HG02852 (cell line): ENCODE measurements around the gene HPCAL1.

Experiments used
- ATAC-seq: cut with Tn5 transposase; IDR thresholded peaks from one replicate; pipeline ENCODE4 v1.9.1; 2021; ENCODE audit warnings: mild to moderate bottlenecking, moderate library complexity; ENCODE audit not compliant: unreplicated experiment

Gene HPCAL1

DNA sequence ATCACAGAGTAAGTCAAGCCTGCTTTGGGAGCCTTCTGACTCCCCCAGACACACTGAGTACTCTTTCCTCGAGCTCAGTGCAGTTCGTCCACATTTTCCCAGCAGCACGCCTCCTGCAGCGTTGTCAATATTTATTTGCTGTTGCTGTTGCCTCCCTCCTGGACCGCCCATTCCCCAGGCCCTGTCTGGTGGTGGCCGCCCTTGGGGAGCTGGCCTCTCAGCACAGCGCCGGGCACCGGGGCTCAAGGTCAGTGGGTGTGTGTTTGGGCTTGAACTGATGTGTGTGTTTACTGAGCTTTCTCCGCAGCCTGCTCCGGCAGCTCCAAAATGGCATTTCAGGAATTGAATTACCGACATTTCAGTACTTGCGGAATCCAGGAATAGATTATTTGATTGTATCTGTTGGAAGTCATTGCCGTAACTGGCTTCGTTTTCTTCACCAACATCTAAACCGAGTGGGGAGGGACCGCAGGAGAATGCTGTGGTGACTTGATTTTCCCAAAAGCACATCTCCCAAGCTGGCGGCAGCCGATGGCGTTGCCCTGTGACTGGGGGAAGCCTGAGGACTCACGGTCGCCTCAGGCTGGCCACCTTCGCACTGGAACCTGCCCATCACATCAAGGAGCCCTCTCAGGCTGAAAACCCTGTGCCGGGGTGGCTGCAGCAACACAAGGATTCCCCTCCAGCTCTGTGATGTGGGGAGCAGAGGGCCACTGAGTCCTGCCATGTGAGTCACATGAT is 66.0 kb downstream of the HPCAL1 start:
- no peak for ATAC-seq

DNA sequence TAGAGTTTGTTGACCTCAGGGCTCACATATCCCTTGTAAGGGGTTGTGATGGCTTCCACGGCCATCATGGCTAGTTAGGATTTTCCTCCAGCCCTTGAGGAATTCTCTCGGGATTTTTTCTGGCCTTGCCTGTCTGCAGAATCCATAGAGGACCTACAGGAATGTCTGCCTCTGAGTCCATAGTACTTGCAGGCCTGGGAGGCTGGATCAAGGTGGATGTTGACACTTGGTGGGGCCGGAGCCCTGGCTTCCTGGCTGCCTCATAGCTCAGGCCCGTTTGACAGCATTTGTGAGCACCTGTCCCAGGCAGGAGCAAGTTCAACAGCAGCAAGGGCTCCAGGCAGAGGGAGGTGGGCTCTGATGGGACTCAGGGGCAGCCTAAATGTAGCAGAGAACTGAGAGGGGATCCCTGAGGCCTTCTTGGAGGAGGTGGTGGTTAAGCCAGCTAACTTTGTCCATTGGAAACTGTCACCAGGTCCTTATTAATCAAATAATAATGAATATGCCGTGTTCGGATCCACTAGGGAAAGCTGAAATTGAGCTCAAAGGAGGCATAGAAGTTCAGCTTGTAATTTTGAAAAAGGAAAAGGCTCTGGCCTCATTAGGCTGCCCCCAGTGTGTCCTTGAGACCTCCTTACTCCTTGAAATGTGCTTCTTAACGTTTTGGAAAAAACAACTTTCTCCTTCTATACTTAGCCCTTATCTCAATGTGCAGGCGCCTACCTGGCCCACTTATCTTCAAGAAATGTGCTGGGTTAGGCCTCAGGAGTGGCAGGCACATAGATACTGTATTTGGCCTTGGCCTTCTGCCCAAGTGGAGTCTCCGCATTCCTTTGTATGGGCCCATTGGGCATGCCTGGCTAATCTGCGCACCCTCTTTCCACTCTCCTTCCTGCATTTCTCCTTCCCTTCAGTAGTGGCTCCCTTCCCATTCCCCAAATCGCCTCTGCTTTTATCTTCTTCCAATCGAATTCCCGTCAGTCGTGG is 66.9 kb downstream of the HPCAL1 start:
- ATAC-seq: no peak

DNA sequence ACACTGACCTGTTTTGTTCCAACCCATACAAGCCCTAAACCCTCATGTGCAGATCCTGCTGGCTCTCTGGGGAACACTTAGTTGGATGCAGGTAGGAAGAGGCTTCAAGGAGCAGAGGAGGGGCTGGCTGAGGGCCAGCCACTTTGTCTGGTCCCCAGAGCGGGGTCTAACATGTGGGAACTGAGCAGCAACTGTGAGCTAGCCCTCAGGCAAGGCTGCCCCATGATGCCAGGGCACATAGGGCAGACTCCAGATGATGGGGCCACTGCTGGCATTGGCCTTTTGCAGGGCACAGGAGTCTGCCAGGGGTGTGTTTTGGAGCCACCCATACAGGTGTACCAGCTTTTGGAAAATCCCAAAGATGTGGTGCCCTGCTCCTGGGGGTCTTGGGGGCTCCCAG is 67.7 kb downstream of the HPCAL1 start:
- ATAC-seq: no peak

DNA sequence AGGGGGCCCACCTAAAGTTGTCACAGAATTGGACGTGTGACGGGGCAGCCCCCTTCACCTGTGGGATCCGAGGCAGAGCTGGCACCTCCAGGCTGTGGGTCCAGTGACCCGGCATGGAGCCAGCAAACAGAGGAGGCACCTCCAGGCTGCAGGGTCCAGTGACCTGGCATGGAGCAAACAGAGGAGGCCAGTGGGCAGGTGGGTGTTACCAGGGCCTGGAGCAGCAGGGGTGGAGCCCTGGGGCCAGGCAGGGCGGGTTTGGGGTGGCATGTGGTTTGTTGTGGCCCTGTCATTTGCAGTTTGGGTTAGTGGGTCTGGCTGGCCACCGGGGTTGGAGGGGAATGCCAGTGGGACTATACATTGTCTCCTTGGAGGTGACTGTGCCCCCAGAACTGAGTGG is 68.2 kb downstream of the HPCAL1 start:
- no peak for ATAC-seq

DNA sequence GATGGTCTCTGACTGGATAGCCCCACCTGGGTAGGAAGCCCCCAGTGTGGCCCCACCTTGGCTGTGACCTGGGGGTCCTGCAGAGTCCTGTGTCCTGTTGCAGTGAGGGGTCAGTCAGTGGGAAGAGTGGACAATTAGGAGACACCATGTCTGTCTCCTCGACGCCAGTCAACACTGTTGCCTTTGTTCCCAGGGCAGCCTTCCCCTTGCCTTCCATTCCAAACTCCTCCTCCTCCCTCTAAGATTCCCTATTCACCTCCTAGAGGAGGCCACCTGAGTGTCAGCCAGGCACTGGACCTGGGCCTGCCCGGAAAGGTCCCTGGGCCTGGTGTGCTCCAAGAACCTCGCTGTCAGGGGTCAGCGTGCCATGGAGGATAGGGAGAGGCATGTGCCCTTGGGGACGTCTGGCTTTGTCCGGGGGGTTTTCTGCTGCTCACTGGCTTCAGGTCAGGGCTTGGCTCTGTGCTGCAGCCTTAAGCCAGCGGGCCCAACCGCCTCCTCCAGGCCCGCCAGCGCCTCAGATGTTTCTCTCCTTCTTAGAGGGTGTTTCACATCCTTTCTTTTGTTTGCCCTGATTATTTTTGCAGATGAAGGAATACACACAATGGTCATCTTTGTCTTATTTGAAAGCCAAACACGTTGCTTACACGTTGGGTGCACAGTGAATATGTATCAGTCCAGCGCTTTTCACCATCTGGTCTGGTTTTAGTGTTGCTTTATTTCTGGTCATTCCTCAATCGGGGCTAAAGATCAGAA is 68.9 kb downstream of the HPCAL1 start:
- ATAC-seq: no peak

DNA sequence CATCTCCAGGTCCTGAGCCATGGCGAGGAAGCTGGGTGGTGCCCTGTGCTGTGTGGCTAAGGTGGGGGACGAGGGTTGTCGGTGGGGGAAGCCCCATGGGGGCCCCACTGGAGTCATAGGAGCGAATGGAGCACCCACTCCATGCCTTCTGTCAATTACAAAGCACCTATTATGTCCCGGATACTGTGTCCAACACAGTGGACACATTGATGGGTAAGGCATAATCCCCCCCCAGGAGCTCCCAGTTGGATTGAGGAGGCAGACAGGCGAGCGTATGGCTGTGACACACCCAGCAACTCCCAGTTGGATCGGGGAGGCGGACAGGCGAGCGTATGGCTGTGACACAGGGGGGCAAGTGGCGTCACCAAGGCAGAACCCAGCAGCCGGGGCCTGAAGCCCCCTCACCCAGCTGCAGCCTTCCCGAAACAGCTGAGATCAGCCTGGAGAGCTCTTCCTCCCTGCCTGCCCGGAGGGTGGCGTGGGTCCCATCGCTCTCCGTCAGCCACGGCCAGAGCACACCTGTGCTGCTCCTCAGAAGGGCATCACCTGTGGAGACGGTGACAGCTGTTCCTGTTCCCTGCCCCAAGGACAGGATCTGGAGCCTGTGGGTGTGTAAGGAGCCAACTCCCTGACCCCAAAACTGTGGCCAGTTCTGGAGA is 69.6 kb downstream of the HPCAL1 start:
- ATAC-seq: no peak

DNA sequence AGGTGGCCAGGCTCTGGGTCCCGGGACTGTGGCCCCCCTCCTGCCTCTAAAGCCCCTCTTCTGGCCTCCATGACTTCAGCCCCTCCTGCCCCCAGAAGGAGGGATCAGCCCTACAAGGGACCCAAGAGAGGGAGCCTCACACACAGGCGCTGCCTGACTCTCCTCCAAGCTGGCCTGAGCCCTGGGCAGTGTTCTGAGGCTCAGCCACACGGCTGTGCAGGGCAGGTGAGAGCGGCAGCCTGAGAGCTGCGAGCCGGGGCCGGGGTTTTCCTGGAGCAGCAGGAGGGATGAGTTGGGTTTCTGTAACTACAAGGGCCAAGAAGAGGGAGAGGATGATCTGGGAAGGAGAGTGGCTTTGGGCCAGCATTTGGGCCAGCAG is 70.1 kb downstream of the HPCAL1 start:
- ATAC-seq: no peak

DNA sequence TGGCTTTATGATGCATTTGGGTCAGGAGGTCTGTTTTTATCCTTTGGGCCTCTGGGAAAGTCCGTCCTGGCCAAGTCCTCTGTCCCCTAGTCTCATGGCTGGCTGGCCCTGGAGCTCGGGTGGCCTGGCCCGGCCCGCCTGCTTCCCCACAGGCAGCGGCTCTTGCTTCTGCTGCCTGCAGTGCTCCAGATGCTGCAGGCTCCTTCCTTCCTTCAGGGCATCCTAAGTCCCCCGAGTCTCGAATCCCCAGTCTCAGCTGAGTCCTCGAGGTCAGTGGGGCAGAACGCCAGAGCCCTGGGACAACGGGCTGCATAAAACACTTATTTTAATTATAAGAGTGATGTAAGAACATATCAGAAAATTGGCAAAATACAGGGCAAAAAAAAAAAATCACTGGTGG is 71.2 kb downstream of the HPCAL1 start:
- no peak for ATAC-seq

DNA sequence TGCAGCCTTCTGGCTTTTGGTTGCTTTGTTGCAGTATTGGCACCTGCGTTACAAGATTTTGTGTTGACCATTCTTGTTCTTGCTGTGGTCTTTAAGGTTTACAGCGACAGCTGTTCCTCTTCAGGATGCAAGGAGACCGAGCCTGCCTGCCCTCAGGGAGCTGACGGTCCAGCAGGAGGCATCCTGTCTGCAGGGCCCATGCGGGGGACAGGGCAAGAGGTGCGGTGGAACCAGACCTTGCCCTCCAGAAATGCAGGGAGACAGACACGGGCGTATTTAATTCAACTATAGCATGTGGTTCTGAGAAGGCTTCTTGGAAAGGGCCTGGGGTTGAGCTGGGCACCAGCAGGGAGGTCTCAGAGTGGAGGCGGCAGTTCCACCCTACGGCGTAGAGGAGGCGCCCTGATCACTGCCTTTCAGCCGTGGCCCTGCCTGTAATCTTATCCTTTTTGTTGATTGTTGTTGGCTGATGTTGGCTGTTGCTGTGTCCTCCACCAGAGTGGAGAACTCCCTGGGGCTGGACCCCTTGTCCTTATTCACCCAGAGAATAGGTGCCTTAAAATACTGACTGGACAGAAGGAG is 71.7 kb downstream of the HPCAL1 start:
- no peak for ATAC-seq

DNA sequence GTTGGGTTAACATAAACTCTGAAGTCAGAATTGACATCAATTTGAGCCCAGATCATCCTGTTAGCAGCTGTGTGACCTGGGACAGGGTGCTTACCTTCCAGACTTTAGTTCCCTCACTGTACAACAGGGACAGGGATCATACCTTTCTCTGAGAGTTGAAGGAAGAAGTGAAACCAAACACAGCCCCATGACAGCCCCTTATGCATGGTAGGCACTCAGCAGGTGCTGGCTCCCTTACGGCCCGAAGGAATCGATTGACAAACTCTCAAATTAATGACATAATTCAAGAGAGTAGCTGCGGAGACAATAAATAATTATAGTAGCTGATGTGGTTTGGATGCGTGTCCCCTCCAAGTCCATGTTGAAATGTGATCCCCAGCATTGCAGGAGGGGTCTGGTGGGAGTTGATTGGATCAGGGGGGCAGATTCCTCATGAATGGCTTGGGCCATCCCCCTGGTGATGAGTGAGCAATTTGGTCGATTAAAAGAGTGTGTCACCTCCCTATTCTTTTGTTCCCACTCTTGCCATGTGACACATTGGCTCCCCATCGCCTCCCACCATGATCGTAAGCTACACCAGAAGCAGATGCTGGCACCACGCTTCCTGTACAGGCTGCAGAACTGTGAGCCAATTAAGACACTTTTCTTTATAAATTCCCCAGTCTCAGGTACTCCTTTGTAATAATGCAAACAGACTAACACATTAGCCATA is 73.0 kb downstream of the HPCAL1 start:
- no peak for ATAC-seq

DNA sequence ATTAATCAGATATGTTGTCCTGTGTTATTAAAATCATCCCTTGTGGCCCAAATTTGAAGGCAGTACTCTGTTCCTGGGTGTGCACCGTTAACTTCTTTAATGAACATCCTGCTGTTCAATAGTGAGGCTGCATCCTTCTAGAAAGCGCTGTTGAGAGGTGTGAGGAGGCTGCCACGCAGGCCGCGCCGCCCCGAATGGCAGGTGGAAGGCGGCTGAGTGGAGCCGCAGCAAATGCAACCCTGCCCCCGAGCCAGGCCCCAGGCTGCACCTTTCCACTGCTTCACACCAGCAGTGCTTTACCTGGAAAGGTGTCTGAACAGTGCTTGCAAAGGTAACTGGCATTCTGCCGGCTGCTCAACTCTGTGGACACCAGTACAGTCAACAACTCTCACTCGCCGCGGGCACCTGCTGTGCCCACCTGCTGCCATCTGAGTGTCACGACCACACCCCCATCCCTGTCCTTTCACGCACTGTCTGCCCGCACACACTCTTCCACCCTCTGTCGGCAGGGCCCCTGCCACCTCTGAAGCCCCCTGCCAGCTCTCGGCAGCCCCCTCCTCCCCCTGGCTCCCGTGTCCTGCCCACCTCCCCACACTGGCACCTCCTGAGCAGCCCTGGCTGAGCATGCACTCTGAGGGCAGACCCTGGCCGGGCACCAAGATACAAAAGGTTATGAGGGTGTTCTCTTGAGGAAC is 74.5 kb downstream of the HPCAL1 start:
- no peak for ATAC-seq

DNA sequence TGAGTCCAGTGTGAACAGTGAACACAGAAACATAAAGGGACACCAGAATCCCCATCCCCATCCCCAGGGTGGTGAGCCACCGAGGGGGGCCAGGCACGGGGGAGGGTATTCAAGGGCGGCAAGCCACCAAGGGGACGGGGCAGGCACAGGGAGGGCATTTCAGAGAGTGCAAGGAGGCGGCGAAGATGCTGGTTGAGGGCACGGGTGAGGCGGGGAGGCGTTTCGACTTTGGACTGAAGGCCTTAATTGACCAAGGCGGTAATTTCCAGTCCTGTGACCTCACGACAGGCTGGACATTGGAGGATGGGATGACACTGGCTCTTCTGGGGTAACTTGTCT is 75.0 kb downstream of the HPCAL1 start:
- ATAC-seq: no peak

DNA sequence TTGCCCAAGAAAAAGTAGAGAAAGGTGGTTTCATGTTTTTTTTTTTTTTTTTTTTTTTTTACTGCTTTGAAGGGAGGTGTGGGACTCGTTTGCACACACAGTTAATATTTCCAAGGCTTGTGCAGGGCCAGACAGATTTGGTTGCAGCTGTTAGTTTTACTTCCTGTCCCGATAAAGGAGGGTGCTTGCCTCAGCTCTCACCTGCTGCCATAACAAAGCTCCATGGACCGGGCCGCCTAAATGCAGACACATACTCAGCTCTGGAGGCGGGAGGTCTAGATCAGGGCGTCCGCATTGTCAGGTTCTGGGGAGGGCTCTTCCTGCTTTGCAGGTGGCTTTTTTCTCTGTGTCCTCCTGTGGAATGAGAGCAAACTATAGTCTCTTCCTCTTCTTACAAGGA is 75.5 kb downstream of the HPCAL1 start:
- peak; percentile 79 for ATAC-seq

DNA sequence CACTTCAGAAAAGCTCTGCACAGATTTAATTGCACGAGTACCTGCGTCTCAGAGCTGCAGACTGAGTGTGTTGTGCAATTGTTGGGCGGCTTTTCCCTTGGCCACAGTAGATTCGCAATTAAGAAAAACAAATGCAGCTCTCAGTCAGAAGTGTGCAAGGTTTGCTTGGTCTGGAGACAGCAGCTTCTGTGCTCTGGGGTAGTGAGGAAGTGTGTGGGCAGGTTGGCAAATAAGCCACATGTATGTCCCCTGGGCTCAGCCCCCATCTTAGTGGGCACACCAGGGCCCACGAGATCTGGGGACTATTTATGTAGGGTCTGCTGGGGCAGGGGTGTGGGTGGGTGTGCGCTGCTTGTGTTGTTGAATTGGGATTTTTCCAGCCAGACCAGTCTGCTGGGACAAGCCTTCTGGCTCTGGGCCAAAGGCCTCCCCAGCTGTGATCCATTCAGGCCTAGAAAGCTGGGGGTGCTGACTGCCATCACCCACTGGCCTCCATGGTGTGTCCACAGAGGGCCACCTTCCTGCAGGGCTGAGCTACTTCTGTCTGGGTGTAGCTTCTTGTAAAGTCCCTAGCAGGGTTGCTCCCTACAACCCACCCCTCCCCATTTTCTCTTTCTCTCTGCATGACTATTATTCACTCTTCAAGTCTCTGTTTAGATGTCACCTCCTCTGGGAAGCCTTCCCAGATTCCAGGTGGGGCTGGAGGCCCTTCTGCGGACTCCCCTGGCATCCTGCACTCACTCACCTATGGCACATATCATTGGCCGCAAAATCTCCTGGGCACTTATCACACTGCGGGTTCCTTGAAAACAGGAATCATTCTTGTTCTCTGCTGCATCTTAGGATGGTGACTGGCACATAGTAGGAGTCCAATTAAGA is 77.6 kb downstream of the HPCAL1 start:
- no peak for ATAC-seq

DNA sequence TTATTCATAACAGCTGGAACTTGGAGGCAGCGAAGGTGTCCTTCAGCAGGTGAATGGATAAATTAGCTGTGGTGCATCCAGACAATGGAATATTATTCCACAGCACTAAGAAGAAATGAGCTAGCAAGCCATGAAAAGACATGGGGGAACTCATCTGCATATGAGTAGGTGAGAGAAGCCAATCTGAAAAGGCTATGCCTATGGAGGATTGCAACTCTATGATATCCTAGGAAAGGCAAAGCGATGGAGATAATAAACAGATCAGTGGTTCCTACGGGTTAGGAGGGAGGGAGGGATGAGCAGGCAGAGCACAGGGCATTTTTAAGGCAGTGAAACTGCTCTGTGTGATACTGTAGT is 79.3 kb downstream of the HPCAL1 start:
- ATAC-seq: no peak

DNA sequence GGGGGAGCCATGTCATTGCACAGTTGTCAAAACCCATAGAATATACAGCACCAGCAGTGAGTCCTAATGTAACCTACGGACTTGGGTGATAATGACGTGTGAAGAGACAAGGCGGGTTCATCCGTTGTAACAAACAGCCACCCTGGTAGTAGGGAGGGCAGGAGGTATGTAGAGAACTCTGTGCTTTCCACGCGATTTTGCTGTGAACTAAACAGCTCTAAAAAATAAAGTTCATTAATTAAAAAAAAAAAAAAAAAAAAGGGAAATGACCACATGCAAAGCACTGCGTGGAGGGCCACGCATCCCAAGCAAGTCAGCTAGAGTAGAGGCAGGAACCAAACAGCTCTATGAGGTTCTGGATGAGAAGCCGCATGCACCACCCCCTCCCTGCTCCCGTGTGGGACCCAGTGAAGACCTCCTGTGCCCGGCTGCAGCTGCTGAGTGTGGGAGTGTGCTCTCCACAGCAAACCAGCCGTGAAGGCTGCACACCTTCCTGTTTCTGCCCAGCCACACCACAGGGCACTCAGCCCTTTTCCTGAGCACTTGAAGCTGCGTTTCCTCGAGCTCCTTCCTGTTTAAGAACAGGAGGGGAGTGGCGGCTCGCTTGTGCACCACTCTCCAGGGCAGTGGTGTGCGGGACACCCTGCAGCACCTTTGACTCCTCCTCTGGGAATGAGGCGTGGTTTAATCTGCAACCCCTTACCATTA is 79.8 kb downstream of the HPCAL1 start:
- no peak for ATAC-seq

DNA sequence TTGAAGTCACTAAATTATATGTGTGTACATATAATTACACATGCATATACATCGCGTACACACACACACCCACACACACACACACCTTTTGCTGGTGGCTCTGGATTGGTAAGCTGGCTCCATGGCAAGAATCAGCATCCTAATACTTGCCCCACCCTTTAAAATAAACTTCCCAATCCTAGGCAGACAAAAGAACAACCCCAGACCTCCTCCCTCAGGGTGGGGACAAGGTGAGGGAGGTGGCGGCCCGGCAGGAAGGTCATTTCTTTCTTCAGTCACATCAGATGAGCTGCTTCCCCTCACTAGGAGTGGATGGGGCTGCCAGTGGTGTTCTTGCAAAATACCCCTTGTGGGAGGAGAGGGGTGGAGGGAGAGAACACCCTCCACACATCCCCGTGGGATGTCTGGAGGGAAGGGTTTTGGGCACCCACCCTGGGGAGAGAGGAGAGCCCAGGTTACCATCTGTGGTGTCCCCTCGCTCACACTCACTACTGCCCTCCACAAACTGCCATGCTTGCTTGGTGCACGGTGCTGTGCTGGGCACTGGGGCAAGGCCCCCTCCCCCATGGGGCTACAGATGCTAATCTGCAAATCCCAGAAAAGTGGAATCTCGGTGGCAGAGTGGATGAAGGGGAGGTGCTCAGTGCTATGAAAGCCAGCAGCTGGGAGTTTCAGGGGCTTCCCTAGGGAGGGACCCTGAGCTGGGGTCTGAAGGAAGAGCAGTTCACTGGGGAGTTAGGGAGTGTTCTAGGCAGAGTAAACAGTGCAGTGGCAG is 81.4 kb downstream of the HPCAL1 start:
- ATAC-seq: no peak
